ENCODE measurements around the gene MCF2. TPM values are rescaled to one million over a fixed set of nuclear protein-coding genes. Genes with fewer than 3 reads are reported as not detected.

The MCF2 gene
- total and polyA plus RNA-seq, 2 donors (not counting 1 experiment from before 2014, with no cell fraction given) = under 0.01 to 0.05 TPM

GRCh38 chrX:139533444-139533843 lies 174.5 kb downstream of the MCF2 start:
- no peak for DNase-seq (ENCODE audit: low read depth in 2 of 2)
- TF ChIP-seq EZH2 (IDR thresholded peaks at IDR 0.05; ENCODE audit: low read length, missing control alignments) = no peak
- TF ChIP-seq, protein P1, sequence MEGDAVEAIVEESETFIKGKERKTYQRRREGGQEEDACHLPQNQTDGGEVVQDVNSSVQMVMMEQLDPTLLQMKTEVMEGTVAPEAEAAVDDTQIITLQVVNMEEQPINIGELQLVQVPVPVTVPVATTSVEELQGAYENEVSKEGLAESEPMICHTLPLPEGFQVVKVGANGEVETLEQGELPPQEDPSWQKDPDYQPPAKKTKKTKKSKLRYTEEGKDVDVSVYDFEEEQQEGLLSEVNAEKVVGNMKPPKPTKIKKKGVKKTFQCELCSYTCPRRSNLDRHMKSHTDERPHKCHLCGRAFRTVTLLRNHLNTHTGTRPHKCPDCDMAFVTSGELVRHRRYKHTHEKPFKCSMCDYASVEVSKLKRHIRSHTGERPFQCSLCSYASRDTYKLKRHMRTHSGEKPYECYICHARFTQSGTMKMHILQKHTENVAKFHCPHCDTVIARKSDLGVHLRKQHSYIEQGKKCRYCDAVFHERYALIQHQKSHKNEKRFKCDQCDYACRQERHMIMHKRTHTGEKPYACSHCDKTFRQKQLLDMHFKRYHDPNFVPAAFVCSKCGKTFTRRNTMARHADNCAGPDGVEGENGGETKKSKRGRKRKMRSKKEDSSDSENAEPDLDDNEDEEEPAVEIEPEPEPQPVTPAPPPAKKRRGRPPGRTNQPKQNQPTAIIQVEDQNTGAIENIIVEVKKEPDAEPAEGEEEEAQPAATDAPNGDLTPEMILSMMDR (conservative IDR thresholded peaks at IDR 0.05 in 1 of 2, IDR thresholded peaks at IDR 0.05 in 1 of 2; ENCODE audit: low read depth in 1 of 2, low read length in 2 of 2) = no peak
- H3K36me3 ChIP-seq (ENCODE audit: control insufficient read depth, insufficient read depth, low read length) = no peaks in the 10 kb centered on the region
- H3K9me3 ChIP-seq (ENCODE audit: control insufficient read depth, insufficient read depth, low read depth, low read length) = no peaks in the 10 kb centered on the region
- no peaks in the 10 kb centered on the region for H4K20me1 ChIP-seq (ENCODE audit: control insufficient read depth, extremely low read depth, insufficient read depth, low read length)
- no peaks in the 10 kb centered on the region for H3K27me3 ChIP-seq (ENCODE audit: control insufficient read depth, insufficient read depth, low read length)
- no peak overlapping the region for H3K4me2 ChIP-seq (ENCODE audit: extremely low read depth, insufficient read depth, low read length)
- H3K79me2 ChIP-seq (ENCODE audit: control insufficient read depth, insufficient read depth, low read length) = no peaks in the 10 kb centered on the region
- H3K4me1 ChIP-seq (ENCODE audit: control insufficient read depth, extremely low read depth, insufficient read depth, low read length) = no peaks in the 10 kb centered on the region
- no peak overlapping the region for H3K9ac ChIP-seq (ENCODE audit: insufficient read depth, low read length)
- no peak overlapping the region for H3K4me3 ChIP-seq (replicated peaks in 1 of 4; ENCODE audit: control extremely low read depth in 1 of 4, insufficient read depth in 1 of 4, low read depth in 3 of 4, low read length in 4 of 4)
- no peak overlapping the region for H2AFZ ChIP-seq (ENCODE audit: low read length)
- H3K27ac ChIP-seq (ENCODE audit: insufficient read depth, low read length) = no peak overlapping the region

DNA sequence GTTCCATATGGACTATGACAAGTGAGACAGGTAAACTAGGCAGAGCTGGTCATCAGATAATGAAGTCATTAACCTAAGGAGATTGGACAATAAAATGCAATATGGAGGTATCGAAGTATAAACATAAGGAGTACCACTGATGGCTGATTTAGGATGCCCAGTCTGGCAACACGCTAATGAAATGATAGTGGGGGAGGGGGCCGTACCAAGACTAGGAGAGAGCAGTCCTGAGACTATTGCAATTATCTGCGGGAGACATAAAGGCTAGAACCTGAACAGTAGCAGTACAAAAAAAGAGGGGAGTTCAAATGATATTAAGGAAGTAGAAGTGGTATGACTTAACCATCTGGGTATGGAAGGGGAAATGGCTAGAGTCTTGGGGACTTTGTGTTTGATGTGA lies 175.1 kb downstream of the MCF2 start:
- no peaks in the 10 kb centered on the region for H3K4me1 ChIP-seq (ENCODE audit: control insufficient read depth, extremely low read depth, insufficient read depth, low read length)
- no peaks in the 10 kb centered on the region for H3K27me3 ChIP-seq (ENCODE audit: control insufficient read depth, insufficient read depth, low read length)
- no peaks in the 10 kb centered on the region for H3K9me3 ChIP-seq (ENCODE audit: control insufficient read depth, insufficient read depth, low read depth, low read length)
- no peak overlapping the region for H3K4me2 ChIP-seq (ENCODE audit: extremely low read depth, insufficient read depth, low read length)
- H3K9ac ChIP-seq (ENCODE audit: insufficient read depth, low read length) = no peak overlapping the region
- no peak overlapping the region for H3K27ac ChIP-seq (ENCODE audit: insufficient read depth, low read length)
- H4K20me1 ChIP-seq (ENCODE audit: control insufficient read depth, extremely low read depth, insufficient read depth, low read length) = no peaks in the 10 kb centered on the region
- H2AFZ ChIP-seq (ENCODE audit: low read length) = no peak overlapping the region
- DNase-seq (ENCODE audit: low read depth in 2 of 2) = no peak
- TF ChIP-seq, protein P1 (conservative IDR thresholded peaks at IDR 0.05 in 1 of 2, IDR thresholded peaks at IDR 0.05 in 1 of 2; ENCODE audit: low read depth in 1 of 2, low read length in 2 of 2) = no peak
- H3K4me3 ChIP-seq (replicated peaks in 1 of 4; ENCODE audit: control extremely low read depth in 1 of 4, insufficient read depth in 1 of 4, low read depth in 3 of 4, low read length in 4 of 4) = no peak overlapping the region
- no peaks in the 10 kb centered on the region for H3K79me2 ChIP-seq (ENCODE audit: control insufficient read depth, insufficient read depth, low read length)
- no peaks in the 10 kb centered on the region for H3K36me3 ChIP-seq (ENCODE audit: control insufficient read depth, insufficient read depth, low read length)

Other genes starting within 250 kb of the MCF2 start
- gene F9, start 177.4 kb downstream of the MCF2 start, total RNA-seq = not detected in 2 replicates
- not detected in 2 replicates for gene F9, start 177.4 kb downstream of the MCF2 start, polyA plus RNA-seq
- gene ATP11C, start 224.9 kb upstream of the MCF2 start, total RNA-seq = 56.0 and 68.0 TPM in 2 replicates
- 34.4 and 47.7 TPM in 2 replicates for gene ATP11C, start 224.9 kb upstream of the MCF2 start, polyA plus RNA-seq